ENCODE results near the gene CABS1. TPM values are rescaled to one million over a fixed set of nuclear protein-coding genes. Genes with fewer than 3 reads are reported as not detected.

Gene CABS1
- total RNA-seq, 1 experiment from 2014 or later: not detected

DNA sequence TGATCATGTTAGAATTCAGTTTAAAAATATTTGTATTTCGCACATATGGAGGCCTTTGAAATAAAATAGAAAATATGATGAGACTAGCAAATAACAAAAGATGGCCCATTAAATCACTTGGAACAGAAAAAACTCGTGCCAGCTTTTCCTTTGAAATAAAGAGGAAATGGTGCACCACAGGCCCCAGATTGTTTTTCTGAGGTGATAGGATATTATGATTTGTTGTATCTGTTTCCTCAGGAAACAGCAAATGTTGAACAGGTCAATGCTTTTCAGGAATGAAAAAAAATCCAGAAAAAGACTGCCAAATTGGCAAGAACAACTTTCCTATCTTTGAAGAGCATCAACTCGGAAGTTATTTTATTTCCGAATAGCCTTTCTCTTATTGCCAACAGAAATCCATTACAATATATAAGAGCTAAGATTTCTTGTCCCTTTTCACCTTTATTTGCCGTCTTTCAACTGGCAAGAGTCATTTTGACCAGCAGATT is 48.0 kb downstream of the CABS1 start, which contains the start of gene SMR3B:
SMR3B (plus strand) TSS at position 441 of the 491 bp plus-strand sequence. CDS start 1,380 bp downstream, outside the sequence.
- DNase-seq (ENCODE audit: low spot score): no peak

Other genes starting within 250 kb of the CABS1 start
- gene PRR27, start 180.7 kb upstream of the CABS1 start, total RNA-seq (2014; rRNA removed; shearing (Covaris generic)): not detected in 2 replicates
- gene ODAM, start 139.3 kb upstream of the CABS1 start, total RNA-seq (2014; rRNA removed; shearing (Covaris generic)): 2.4 TPM in 1 of 2 replicates, not detected in the other
- 0.45 and 3.6 TPM in 2 replicates for gene FDCSP, start 108.9 kb upstream of the CABS1 start, total RNA-seq (2014; rRNA removed; shearing (Covaris generic))
- gene CSN3, start 92.4 kb upstream of the CABS1 start, total RNA-seq (2014; rRNA removed; shearing (Covaris generic)): not detected in 2 replicates
- gene SMR3A, start 25.8 kb downstream of the CABS1 start, total RNA-seq (2014; rRNA removed; shearing (Covaris generic)): not detected in 2 replicates
- gene SMR3B, start 48.1 kb downstream of the CABS1 start, total RNA-seq (2014; rRNA removed; shearing (Covaris generic)): not detected in 2 replicates
- gene OPRPN, start 63.0 kb downstream of the CABS1 start, total RNA-seq (2014; rRNA removed; shearing (Covaris generic)): not detected in 2 replicates
- not detected in 2 replicates for gene MUC7, start 137.2 kb downstream of the CABS1 start, total RNA-seq (2014; rRNA removed; shearing (Covaris generic))
- 142 and 146 TPM in 2 replicates for gene AMTN, start 183.6 kb downstream of the CABS1 start, total RNA-seq (2014; rRNA removed; shearing (Covaris generic))